Fibroblast of lung (primary cell): ENCODE data around the gene BRD7.

Source experiments
- EZH2 ChIP-seq: IDR thresholded peaks from 2 replicates; pipeline ENCODE4 v1.5.1; 2012; ENCODE audit warnings: low read length, control low read depth, mild to moderate bottlenecking; ENCODE audit errors: missing control alignments
- TF ChIP-seq, protein P1 (sequence below), 2 donors: IDR thresholded peaks in 1 of 2; conservative IDR thresholded peaks in 1 of 2; 1 replicate in 1 of 2; 2 replicates in 1 of 2; pipeline ENCODE4 v1.5.1; 2011 to 2012; ENCODE audit warnings: low read length in 2 of 2, control low read depth in 1 of 2, inconsistent platforms in 1 of 2, low read depth in 1 of 2, mild to moderate bottlenecking in 1 of 2

DNA sequence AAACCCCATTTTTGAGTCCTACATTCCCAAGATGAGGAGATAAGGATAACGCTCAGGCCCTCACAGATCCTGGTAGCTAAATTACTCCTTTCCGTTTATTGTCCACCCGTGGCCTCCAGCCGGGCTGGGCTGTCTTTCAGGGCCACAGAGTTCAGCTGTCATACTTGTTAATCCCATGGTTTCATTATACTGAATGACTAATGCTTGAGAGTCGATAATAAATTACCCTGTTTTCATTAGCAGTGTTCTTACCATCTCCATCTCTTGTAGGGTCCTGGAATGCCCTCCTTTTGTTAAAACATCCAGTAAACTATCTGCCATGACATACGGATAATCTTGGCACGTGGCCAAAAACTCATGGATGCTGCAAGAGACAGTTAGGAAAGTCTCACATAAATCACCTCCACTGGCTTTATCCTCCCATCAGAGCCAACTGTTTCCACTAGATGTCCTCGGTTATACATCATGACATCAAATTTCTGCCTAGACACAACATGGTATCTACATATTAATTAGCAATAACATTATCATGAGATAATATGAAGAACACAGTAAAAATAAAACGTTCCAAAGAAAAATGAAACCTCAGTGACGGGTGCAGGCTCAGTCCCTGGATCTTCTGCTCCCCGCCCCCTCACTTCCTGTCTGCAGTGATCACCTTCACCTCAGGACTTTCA lies 45.3 kb downstream of the BRD7 start:
- TF ChIP-seq, protein P1, sequence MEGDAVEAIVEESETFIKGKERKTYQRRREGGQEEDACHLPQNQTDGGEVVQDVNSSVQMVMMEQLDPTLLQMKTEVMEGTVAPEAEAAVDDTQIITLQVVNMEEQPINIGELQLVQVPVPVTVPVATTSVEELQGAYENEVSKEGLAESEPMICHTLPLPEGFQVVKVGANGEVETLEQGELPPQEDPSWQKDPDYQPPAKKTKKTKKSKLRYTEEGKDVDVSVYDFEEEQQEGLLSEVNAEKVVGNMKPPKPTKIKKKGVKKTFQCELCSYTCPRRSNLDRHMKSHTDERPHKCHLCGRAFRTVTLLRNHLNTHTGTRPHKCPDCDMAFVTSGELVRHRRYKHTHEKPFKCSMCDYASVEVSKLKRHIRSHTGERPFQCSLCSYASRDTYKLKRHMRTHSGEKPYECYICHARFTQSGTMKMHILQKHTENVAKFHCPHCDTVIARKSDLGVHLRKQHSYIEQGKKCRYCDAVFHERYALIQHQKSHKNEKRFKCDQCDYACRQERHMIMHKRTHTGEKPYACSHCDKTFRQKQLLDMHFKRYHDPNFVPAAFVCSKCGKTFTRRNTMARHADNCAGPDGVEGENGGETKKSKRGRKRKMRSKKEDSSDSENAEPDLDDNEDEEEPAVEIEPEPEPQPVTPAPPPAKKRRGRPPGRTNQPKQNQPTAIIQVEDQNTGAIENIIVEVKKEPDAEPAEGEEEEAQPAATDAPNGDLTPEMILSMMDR (conservative IDR thresholded peaks at IDR 0.05 in 1 of 2, IDR thresholded peaks at IDR 0.05 in 1 of 2; ENCODE audit: low read depth in 1 of 2, low read length in 2 of 2): no peak
- no peak for TF ChIP-seq EZH2
